GM19239 (cell line): ENCODE data around the gene AHRR.
A peak's percentile ranks its signal among the peaks of the same experiment; 100 is the strongest.
"Not testable (repeated sequence)": the region's sequence is repeated elsewhere in the genome, so short reads cannot be mapped to it uniquely, and the experiment has no call there.

ENCODE experiments used
- DNase-seq: peaks from one replicate; pipeline ENCODE4 v3.0.0; 2011; ENCODE audit warnings: low spot score; ENCODE audit not compliant: insufficient read length
- FAIRE-seq: peaks from 2 replicates; lab custom pipeline; 2011; peaks lifted over from hg19 to GRCh38; lab: Jason Lieb, UNC

Gene AHRR

GRCh38 chr5:303741-304140 is 17.8 kb upstream of the AHRR start:
- not testable (repeated sequence) for DNase-seq, FAIRE-seq

- no peak for FAIRE-seq
- DNase-seq = no peak
Measured at GRCh38 chr5:305050-305449, 16.5 kb upstream of the AHRR start.

- no peak for FAIRE-seq
- DNase-seq = no peak
Measured at GRCh38 chr5:305459-305858, 16.1 kb upstream of the AHRR start.

DNA sequence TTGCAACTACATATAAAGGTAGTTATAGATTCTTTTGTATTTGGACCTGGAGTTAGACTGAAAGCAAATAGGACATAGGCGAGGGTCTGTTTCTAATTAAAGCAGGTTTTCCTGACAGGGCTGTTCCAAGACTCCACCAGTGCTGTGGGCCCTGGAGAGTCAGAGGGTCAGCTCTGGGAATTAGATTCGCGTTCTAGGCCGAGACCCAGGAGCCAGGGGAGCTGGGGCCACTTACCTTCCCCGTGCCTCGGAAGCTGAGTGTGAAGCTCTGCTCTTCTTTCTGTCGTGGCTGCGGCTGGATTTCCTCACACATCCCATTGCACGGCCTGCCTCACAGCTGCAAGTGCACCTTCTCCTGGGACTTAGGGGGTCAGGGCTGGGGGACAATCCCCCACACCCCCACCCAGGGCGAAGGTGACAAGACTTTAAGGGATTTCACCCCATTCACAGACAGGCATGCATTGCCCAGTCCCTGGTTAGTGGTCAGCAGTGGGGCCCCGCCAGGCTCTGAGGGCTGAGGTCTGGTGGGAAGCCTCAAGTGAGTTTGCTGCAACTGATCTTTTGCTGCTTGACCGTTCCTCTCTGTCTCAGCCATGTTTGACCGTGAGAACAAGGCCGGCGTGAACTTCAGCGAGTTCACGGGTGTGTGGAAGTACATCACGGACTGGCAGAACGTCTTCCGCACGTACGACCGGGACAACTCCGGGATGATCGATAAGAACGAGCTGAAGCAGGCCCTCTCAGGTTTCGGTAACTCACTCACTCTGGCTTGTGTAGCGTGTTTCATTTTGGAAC is 15.3 kb upstream of the AHRR start:
- FAIRE-seq (no peak), DNase-seq (no peak)

GRCh38 chr5:307306-307705 is 14.2 kb upstream of the AHRR start:
- DNase-seq (no peak), FAIRE-seq (no peak)

- FAIRE-seq = no peak
- DNase-seq = no peak
Measured at GRCh38 chr5:307794-308579, 13.5 kb upstream of the AHRR start.

- DNase-seq (no peak), FAIRE-seq (no peak)
Measured at GRCh38 chr5:308672-309271, 12.7 kb upstream of the AHRR start.

GRCh38 chr5:309831-310230 is 11.7 kb upstream of the AHRR start:
- not testable (repeated sequence) for FAIRE-seq, DNase-seq

GRCh38 chr5:310516-310915 is 11.0 kb upstream of the AHRR start:
- FAIRE-seq = no peak
- DNase-seq = no peak

DNA sequence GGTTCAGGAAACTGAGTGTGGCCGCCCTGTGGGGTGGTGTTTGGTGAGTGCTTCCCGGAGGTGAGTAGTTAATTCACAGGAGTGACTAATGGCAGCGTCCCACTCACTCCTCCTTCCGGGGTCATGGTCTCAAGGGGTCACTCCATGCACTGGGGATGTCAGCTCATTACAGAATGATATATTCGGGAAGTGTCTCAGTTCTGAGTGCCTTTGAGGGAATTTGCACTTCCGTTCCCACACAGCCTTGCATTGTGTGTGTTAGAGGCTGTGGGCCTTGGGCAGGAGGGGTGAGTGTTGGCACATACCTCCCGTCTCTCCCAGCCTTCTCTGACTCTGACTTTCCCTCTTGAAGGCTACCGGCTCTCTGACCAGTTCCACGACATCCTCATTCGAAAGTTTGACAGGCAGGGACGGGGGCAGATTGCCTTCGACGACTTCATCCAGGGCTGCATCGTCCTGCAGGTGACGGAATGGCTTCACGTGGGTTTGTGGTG is 10.5 kb upstream of the AHRR start:
- FAIRE-seq = no peak
- no peak for DNase-seq

- DNase-seq = no peak
- FAIRE-seq = no peak
Measured at GRCh38 chr5:311963-312362, 9.6 kb upstream of the AHRR start.

DNA sequence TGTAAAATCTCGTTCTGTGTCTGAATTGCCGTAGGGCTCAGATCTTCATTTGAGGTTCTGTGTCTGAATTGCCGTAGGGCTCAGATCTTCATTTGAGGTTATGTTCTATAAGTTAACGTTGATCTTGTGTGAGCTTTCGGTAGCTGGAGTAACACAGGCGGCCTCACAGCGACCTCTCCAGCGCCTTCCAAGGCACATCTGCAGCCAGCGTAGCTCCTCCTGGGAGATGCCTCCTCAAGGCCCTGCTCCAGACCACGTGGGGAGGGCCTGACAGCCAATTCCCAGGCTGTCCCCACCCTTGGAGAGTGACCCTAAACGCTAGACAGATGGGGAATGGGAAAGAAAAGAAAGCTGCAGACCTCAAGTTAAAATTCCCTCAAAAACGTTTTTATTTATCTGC is 8.7 kb upstream of the AHRR start:
- FAIRE-seq (no peak), DNase-seq (no peak)

GRCh38 chr5:313265-313664 is 8.2 kb upstream of the AHRR start:
- DNase-seq (no peak), FAIRE-seq (no peak)

- DNase-seq (no peak), FAIRE-seq (no peak)
Measured at GRCh38 chr5:313806-314376, 7.6 kb upstream of the AHRR start.

- FAIRE-seq (no peak), DNase-seq (no peak)
Measured at GRCh38 chr5:314676-315487, 6.6 kb upstream of the AHRR start.

DNA sequence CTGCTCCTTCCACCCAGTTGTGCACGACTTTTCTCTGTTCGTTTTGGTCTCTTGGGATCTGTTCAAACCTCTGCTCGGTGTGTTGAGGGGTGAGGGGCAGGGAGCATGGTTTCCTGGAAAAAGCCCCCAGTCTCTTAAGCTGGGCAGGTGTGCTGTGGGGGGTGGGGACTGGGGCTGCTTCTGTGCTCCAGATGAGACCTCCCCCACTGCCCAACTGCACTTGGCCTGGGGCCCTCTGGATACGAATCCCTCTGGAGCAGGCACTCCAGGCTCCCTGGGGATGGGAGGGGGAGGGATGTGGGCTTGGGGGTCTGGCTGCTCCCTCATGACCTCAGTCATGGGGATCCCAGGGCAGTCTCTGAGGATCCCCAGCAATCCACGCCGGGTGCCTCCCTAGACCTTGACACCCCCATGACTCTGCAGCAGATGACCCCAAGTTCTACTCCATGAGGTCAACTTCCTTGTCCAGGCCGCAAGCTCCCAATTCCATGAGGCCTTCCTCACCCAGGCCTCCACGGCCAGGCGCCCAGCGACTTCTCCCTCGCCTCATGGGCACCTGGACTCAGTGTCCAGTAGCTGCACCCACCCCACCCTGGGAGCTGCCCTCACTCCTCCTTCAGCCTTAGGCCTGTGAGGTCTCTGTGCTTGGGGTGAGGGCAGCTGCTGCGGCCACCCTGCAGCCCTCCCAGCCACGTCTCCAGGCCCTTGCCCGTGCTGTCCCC is 5.9 kb upstream of the AHRR start:
- no peak for DNase-seq
- no peak for FAIRE-seq

- DNase-seq = no peak
- FAIRE-seq = no peak
Measured at GRCh38 chr5:316210-317085, 5.1 kb upstream of the AHRR start.

- DNase-seq (peak; percentile 96), FAIRE-seq (peak; percentile 89)
Measured at GRCh38 chr5:317086-317811, 4.3 kb upstream of the AHRR start.
